Inflammatory macrophage treated with lipopolysaccharide for 1 hour (primary cell): ENCODE measurements around the gene ANKS3.
"Not testable (repeated sequence)": the region's sequence is repeated elsewhere in the genome, so short reads cannot be mapped to it uniquely, and the experiment has no call there.

Experiments
- DNase-seq, 2 donors: peaks; one replicate each; pipeline ENCODE4 v3.0.0-alpha.2; 2020 to 2022

The ANKS3 gene

GRCh38 chr16:4754865-4755264 is 20.8 kb upstream of the ANKS3 start:
- no peak for DNase-seq

GRCh38 chr16:4753227-4753626 is 19.2 kb upstream of the ANKS3 start:
- DNase-seq: no peak

GRCh38 chr16:4752351-4753100 is 18.5 kb upstream of the ANKS3 start:
- DNase-seq: no peak

GRCh38 chr16:4750896-4751295 is 16.8 kb upstream of the ANKS3 start:
- no peak for DNase-seq

GRCh38 chr16:4749700-4750257 is 15.7 kb upstream of the ANKS3 start:
- no peak for DNase-seq

GRCh38 chr16:4748682-4749411 is 14.8 kb upstream of the ANKS3 start:
- no peak for DNase-seq

GRCh38 chr16:4747906-4748681 is 14.0 kb upstream of the ANKS3 start:
- DNase-seq: no peak

- no peak for DNase-seq
Observed at GRCh38 chr16:4746991-4747574, 13.0 kb upstream of the ANKS3 start.

GRCh38 chr16:4746215-4746614 is 12.1 kb upstream of the ANKS3 start:
- DNase-seq: no peak

- no peak for DNase-seq
Observed at GRCh38 chr16:4745274-4745569, 11.2 kb upstream of the ANKS3 start.

- no peak for DNase-seq
Observed at GRCh38 chr16:4744555-4745273, 10.6 kb upstream of the ANKS3 start.

GRCh38 chr16:4743226-4743878 is 9.3 kb upstream of the ANKS3 start:
- DNase-seq: no peak

- DNase-seq: not testable (repeated sequence)
Observed at GRCh38 chr16:4738370-4738769, 4.3 kb upstream of the ANKS3 start.

- no peak for DNase-seq
Observed at GRCh38 chr16:4737545-4737944, 3.5 kb upstream of the ANKS3 start.

GRCh38 chr16:4736546-4736945 is 2.5 kb upstream of the ANKS3 start:
- DNase-seq: no peak

GRCh38 chr16:4734730-4735535 is 862 bp upstream of the ANKS3 start:
- DNase-seq: peak; percentile 65 to 81

GRCh38 chr16:4733747-4734062 is 366 bp downstream of the ANKS3 start:
- no peak for DNase-seq

- no peak for DNase-seq
Observed at GRCh38 chr16:4733211-4733742, 794 bp downstream of the ANKS3 start.

- DNase-seq: no peak
Observed at GRCh38 chr16:4729876-4730275, 4.2 kb downstream of the ANKS3 start.

GRCh38 chr16:4728676-4729075 is 5.4 kb downstream of the ANKS3 start:
- DNase-seq: no peak

- no peak for DNase-seq
Observed at GRCh38 chr16:4726616-4727015, 7.5 kb downstream of the ANKS3 start.
